SK-N-MC (cell line): ENCODE data around the gene APOM.

Experiments
- EZH2 ChIP-seq: fragments of 200-600 bp; sonication (generic); IDR thresholded peaks from one replicate; pipeline ENCODE4 v1.6.1; 2017; ENCODE audit warnings: antibody characterized with exemption
- FOXP2 ChIP-seq: optimal IDR thresholded peaks from 2 replicates; pipeline ENCODE3; 2011; ENCODE audit warnings: mild to moderate bottlenecking, moderate library complexity; ENCODE audit not compliant: insufficient read depth; ENCODE audit errors: extremely low read length, control extremely low read depth
- POLR2AphosphoS5 ChIP-seq: IDR thresholded peaks from 2 replicates; pipeline ENCODE4 v1.6.1; 2012; ENCODE audit warnings: mild to moderate bottlenecking, low read depth, low read length, borderline replicate concordance

GRCh38 chr6:31620586-31621319, 34.9 kb upstream of the APOM start, which contains the start of gene PRRC2A:
- no peak for TF ChIP-seq EZH2
- TF ChIP-seq POLR2AphosphoS5 = peak; percentile 66
- no peak for TF ChIP-seq FOXP2
